Activated gamma-delta T cell treated with Interleukin-2 at 50 U/mL for 16 hours (primary cell): ENCODE data around the gene PARS2.
"Not testable (repeated sequence)": the region's sequence is repeated elsewhere in the genome, so short reads cannot be mapped to it uniquely, and the experiment has no call there.

ENCODE experiments used
- DNase-seq: peaks from one replicate; pipeline ENCODE4 v3.0.0-alpha.2; 2020

The PARS2 gene

DNA sequence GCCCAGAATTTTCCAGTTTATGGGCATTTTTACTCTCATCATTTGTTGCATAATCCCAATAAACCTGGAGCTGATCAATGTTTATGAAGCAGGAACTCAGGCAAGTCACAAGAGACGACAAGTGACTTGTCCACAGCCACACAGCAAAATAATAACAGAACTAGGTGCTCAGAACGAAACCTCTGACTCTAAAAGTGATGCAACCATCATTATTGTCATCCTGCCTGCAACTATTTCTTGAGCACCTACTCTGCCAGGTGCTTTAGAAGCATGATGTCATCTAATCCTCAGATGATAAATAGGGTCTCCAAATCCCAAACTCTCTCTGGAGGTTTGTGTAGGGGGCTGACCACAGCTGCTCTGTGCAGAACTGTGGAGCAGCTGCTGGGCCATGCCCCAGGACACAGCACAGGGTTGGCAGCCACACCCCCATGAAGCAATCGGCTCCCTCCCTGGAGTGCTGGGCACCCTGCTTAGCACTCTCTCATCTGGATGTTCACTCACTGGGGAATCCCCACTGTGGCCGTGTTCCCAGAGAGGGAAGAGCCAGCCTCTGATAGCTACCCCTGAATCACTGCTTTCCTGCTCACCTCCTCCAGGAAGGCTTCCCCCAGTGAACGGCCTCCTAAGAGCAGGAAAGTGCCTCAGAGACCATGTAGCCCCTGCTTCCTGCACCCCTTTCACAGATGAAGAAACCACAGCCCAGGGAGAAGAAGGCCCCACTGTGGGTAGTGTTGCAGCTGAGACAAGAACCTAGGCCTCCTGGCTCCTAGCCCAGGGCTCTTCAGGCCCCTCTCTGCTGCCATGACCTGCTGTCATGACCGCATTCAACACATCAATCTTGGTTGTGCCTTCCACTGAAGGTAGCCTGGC lies 34.7 kb upstream of the PARS2 start:
- no peak for DNase-seq

DNA sequence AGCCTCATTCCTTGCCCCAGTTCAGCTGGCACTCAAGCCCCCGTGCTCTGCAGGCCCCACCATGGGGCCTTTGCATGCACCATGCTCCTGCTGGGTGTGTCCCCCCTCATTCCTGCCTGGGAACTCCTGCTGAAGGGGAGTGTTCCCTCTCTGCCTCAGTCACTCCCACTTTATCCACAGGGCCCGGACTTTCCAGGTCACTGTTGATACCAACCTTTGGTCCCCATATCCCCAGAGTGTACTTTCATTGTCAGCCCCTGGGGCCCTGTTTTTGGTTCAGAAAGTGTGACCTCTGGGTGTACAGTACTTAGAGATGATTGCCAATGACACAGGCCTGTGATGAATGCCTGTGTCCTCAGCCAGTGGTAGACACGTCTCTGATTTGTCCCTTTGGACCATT lies 33.9 kb upstream of the PARS2 start:
- DNase-seq, result no peak

DNA sequence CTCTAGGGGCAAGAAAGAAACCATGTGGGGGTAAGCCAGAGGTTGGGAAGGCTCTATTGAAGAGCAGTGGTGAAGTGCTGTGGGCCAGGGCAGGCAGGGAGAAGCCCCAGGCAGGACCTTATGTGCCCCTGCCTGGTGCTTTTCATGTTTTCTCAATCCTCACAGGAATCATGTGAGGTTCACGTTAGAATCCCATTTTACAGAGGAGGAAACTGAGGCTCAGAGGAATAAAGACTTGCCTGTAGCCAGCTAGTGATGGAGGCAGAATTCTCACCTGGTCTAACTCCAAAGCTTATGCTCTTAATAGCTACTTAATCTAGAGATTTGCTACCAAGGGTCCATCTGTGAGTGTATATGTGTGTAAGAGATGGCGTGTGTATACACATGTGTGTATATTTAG lies 32.6 kb upstream of the PARS2 start:
- DNase-seq, result no peak

DNA sequence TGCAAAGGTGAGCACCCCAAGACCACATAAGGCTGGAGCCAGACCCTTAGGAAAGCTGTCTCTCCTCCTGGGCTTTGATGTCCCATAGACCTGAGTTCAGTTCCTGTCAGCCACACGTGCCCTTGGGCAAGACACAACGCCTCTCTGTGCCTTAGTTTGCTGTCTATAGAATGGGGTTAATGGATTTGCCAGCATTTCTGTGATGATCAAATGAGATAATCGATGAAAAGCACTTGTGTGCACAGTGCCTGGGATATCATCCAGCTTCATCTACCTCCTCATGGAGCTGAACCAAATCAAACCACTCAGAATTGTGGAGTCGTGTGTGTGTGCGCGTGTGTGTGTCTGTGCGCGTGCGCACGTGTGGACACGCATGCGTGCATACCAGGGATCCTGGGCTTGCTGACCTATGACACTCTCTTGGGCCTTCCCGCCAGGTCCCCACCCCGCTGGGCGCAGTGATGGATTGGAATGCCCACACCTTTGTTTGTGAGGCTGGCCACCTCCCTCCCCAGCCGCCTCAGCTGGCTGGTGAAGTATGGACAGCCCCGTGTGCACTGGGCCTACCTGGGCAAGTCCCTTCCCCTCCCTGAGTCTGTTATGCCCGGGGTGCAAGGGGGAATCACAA lies 31.6 kb upstream of the PARS2 start:
- no peak for DNase-seq

DNA sequence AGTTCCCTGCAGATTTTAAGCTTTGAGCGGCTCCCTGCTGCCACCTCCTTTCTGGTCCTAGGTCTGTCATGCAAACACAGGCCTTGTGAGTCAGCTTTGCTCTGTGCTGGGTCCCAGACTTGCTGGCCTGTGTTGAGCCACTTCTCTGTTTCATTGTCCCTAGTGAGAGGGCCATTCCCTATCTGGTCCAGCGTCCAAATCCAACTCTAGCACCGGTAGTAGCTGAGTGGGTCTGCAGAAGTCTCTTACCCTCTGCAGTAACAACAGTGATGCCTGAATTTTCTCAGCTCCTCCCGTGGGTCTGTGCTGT lies 31.0 kb upstream of the PARS2 start:
- DNase-seq, result no peak

DNA sequence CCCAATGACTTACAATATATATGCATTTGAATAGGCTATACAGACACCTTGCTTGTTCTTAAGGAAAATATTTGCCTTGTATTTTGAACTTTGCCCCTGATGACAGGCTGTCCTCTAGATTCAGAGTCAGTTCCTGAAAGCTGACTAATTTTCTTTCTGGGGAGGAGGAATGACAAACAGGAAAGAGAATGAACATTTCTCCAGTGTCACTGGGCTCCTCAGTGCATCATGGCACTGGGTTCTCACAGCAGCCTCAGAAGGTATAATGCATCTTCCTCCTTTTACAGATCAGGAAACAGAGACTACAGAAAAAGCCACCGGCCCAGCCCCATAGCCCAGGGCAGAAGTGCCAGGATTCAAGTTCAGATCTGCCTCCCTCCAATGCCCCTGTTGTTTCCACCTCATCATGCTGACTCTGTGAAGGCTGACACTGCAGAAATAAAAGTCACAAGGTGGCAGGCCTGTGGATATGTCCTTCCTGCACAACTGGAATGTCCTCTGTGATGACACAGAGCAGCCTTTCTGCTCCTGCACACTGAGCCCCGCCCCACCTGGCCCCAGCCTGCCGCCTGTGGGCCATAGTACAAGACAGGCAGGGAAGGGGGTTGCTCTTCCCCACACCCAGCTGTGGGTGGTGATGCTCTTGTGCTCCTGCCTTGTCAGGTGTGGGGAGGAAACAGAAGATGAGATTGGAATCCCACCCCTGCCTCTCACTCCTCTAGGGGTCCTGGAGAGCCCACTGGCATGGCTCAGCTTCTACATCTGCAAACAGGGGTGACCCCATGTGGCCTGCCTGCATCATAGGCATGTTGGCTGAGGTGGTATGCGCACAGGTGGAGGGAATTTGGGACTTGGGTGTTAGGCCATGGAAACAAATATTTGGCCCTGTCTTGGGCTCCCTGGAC lies 30.4 kb upstream of the PARS2 start:
- DNase-seq, result no peak

DNA sequence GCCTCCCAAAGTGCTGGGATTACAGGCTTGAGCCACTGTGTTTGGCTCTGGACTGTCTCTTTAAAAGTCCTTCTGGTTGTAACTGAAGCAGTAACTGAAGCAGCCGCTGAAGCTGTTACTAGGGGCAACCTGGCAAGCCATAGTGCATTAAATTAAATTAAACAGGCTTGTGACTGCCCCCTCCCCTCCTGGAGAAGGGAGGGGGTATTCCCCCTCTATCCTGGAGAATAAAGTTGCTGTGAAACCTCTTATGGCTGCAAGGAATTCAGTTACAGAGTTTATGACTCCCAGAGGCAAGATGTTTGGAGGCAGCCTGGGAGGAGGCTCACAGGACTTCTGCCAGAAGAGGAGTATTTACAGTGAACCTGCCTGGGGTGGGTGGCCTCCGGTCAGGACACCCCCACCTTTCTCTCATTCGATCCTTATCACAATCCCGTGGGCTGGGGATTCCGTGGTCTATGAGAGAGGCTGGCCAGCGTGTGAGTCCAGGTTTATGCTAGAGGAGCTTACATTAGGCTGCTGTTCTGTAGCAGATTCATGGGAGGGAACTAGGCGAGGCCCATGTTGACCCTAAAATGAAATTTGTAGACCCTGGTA lies 28.5 kb upstream of the PARS2 start:
- DNase-seq, result no peak

DNA sequence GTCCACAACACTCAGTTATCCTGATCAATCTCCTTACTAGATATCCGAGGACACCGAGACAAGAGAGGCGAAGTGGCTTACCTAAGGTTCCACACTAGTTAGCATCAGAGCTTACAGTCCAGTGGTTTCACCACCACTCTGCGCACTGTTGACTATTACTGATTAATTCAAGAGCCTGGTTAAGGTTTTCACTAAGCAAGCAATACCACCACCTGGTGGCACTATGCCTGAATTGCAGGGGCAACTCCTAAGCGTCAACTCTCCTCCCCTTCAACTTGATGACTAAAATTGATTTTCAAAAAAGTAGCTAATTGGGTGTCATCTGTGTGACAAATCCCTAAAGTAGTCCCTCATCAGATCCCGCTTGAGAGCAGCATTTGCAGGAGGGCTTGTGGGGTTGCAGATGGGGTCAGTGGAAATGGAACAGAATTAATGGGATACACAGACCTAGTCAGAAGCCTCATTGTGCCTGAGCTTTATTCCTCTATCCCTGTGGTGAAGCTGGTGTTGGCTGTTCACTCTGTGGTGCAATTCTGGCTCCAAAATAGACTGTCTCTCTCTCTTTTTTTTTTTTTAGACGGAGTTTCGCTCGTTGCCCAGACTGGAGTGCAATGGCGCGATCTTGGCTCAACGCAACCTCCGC lies 27.7 kb upstream of the PARS2 start:
- no peak for DNase-seq

DNA sequence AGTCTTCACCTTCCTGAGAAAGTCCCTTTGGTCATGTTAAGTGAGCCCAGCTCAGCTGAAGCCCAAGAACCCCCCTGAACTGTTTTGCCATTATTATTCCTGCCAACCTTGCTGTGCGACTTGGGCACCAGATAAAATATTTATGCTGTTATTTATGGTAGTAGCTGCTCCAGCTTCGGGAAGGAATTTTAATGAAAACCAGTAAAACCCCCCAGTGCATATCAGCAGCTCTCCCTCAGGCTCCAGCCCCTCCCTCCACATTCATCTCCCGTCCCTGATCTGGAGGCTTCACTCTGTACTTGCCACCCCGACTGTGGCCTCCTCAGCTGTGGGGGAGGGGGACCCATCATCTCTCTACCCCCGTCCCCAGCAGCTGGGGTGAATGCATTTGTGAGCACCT lies 24.1 kb upstream of the PARS2 start:
- no peak for DNase-seq

DNA sequence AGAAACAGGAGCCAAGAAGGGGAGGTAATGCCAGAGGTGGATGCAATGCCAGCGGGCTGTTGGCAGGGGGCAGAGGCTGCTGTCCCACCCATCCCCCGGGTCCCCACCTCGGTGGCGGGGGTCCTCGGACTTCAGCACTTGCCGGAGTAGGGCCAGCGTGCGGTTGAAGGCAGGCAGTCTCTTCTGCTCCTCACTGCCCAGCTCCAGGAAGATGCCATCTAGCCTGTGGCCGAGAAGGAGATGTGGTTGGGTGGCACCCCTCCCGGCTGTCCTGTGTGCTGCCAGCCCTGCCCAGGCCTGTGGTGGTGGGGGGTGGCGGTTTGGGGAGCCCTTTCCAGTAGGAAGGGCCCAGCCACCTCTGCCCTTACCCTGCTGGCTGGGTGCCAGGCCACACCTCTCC lies 23.3 kb upstream of the PARS2 start:
- DNase-seq, result no peak

DNA sequence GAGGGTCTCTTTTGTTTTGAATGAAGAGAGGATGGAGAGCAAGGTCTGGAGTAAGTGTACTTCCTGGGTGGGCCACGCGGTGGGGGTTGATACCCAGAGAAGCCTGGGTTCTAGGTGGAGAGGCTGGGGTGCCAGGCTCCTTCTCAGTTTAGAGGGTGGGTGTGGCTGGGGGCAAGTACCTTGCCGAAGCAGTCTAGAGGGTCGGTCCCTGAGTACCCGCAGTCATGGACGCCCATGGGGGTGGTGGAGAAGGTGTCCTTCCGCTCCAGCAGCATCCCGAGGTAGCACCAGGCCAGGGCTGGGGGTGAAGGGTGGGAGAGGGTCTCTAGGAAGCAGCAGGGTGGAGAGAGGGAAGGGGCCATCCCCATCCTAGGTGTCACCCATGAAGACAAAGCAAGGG lies 22.5 kb upstream of the PARS2 start:
- DNase-seq, result no peak

DNA sequence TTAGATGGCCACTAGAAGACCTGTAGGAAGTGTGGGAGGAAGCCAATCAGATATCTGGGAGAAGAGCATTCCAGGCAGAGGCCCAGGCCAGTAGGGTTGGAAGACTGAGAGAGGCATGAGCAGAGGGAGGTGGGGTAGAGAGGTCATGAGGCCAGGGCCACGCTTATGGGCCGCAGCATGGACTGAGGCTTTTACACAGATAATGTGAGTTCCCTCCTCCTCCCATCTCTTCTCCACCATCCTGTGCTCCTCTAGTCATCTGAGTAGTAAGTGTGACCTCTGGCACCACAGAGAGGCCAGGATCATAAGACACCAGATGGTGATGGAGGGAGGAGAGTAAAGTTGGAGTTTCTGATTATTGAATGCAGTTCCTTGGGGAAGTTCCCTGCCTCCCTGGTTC lies 19.7 kb upstream of the PARS2 start:
- DNase-seq, result no peak

DNA sequence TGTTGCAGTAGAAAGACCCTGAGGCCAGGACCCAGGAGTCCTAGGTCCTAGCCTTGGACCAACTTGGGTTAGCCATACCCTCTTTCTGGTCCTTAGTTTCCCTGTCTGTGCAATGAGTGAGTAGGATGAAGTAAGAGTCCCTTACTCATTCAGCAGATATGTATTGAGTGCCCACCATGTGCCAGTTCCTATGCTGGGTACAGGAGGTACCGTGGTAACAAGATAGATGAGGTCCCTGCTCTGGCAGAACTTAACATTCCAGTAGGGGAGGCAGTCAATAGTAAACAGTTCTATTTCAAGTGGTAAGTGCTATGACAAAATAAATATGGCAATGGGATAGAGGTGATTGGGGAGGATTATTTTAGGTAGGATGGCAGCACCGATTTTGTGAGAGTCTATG lies 18.3 kb upstream of the PARS2 start:
- DNase-seq, result no peak

DNA sequence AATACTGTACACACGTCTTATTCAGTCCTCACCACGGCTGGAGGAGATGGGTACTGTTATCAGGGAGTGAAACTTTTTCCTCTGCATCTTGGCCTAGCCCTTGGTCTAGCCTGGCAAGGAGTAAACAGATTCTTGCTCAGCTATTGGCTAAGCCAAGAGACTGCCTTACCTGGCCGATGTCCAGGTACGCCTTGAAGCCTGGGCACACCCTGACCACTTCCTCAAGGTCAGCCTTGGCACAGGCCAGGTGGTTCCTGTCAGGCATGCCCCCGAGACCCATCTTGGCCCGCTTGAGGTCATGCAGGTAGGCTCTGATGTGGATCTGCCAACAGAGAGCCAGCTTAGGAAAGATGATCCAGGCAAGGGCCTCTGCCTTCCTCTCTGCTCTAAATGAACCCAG lies 17.8 kb upstream of the PARS2 start:
- DNase-seq, result no peak

DNA sequence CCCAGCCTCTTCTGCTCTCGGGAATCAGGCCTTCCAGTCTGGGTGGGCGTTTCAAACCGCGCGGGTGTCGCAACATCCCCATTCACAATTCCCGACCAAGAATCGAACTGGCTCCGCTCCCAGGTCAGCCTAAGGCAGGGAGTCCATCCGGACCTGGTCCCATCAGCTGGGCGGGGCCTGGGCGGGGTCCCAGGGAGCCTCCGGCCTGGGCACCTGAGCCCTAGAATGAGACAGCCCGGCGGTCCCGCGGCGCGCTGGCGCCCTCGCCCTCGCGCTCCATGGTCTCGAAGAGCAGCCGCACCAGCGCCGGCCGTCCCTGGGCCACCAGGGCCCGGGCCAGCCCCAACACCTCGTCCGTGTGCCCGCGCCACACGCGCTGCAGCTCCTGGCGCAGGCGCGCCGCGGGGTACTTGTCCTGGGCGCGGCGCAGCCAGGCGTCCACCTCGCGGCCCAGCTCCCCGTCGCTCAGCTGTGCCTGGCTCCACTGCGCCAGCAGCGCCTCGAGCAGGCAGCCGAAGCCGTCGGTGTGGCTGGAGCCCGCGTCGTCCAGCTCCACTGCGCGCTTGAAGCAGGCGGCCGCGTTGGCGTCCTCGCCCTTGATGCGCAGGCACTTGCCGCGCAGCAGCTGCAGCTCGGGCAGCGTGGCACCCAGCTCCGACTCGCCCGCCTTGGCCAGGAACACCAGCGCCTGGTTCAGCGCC lies 16.9 kb upstream of the PARS2 start:
- DNase-seq, result no peak

DNA sequence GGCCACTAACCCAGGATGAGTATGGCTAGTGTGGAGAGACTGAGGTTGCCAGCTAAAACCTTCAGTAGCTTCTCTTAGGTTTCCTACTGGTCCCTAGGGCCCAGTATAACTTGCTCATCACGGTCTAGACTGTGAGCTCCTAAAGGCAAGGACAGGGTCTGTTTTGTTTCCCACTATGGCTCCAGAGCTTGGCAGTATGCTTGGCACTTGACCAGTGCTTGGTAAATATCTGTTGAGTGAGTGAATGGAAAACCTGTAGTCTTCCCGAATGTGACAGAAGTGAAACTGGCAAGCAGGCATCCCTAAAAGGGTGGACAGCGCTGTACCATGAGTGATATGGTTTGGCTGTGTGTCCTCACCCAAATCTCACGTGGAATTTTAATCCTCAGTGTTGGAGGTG lies 13.1 kb upstream of the PARS2 start:
- DNase-seq, result no peak

DNA sequence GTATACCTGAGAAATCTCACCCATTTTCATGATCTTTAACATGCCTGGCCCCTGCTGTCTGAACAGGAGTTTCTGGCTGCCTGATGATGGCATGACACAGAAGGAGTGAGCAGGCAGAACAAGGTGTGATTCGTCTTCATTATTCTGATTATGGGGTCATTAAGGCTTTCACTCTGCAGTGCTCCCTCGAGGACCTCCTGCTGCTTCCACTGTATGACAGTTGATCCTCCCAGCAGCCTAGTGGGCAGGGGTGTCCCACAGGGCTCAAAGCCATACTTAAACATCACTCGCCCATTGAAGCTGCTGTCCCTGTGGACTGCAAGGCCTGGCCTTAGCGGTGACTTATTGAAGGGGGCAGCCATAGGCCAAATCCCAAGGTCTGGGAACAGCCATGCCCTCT lies 12.7 kb upstream of the PARS2 start:
- no peak for DNase-seq

DNA sequence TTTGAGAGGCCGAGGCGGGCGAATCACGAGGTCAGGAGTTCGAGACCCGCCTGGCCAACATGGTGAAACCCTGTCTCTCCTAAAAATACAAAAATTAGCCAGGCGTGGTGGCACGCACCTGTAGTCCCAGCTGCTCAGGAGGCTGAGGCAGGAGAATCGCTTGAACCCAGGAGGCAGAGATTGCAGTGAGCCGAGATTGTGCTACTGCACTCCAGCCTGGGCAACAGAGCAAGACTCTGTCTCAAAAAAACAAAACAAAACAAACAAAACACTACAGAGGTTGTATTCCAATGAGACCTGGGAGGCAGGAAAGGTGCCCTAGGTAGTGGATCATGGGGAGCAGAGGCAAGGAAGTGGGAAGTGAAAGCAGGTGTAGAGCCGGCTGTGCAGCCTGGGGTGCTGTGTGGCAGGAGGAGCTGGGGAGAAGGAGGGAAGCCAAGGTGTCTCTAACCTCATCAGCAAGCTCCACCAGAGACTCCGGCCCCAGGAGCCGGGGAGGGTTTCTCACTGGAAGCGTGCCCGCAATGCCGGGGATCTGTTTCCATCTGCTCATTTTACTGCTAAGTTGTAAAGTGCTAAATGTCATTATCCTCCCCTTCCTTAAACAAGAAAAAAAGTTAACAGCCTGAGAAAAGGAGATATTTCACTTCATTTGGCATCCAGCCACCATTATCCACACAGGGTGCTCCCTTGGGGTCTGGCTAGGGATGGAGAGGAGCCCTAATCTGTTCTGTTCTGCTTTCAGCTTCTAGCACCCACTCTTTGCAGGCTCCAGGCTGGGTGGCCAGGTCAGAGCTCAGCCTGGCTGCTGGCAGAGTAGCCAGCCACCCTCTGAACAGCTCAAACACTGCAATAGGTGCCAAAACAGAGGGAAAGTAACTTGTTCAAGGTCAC lies 11.8 kb upstream of the PARS2 start:
- DNase-seq, result not testable (repeated sequence)

DNA sequence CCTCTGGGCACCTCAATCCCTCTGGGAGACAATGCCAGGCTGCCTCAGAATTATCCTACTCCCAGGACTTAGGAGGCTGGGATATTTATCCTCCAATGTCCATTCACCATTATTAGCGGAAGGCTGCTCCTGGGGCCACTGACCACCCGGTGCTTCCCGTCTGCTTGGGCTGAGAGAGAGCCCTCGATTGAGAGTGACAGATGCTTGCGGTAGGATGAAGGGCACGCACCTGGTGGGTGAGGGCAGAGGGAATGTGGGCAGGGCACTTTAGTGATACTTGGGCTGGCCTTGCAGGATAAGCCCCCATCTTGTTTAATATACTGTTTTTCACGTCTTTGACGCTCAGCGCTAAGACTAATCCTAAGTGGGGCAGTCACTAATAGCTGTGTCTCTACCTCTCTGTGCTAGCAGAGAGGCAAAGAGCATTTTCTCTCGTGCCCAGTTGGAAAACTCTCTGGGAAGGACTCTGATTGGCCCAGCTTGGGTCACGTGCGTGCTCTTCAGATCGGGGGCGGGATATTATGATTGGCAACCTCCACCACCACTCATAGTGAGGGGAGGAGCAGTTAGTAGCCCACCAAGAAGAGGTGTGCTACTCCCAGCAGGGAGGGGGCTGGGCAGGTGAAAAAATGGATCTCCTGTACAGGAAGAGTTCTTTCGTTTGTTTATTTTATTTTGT lies 10.6 kb upstream of the PARS2 start:
- DNase-seq, result no peak

DNA sequence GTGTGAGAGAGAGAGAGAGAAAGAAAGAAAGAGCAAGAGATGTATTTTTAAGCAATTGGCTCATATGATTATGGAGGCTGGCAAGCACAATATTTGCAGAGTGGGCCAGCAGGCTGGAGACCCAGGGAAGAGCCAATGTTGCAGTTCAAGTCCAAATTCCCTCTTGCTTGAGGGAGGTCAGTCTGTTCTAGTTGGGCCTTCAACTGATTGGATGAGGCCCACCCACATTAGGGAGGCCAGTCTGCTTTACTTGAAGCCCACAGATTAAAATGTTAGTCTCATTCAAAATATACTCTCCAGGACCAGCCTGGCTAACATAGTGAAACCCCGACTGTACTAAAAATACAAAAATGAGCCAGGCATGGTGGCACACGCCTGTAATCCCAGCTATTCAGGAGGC lies 8.6 kb upstream of the PARS2 start:
- no peak for DNase-seq

DNA sequence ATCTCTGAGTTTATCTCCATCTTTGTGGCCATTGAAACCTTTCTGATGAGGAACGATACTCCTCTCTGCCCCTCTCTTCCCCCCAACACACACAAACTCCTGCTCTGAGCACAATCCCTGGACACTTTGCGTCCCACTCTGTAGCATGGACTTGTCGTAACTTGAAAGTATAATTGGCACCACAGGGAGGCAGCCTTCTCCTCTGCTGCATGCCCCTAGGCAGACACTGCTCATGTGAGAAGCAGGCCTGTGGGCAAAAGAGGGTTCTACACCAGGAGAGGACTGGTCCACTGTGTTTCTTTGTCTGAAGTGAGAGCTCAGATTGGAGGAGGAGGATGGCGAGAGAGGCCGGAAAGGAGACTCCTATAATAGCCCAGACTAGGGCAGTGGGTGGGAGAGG lies 3.8 kb upstream of the PARS2 start:
- no peak for DNase-seq
